ENCODE results near the gene NAXE. TPM values are rescaled to one million over a fixed set of nuclear protein-coding genes. Genes with fewer than 3 reads are reported as not detected.

The NAXE gene
- polyA plus RNA-seq, 10 donors: 23.5 to 38.4 (median 28.9) TPM

DNA sequence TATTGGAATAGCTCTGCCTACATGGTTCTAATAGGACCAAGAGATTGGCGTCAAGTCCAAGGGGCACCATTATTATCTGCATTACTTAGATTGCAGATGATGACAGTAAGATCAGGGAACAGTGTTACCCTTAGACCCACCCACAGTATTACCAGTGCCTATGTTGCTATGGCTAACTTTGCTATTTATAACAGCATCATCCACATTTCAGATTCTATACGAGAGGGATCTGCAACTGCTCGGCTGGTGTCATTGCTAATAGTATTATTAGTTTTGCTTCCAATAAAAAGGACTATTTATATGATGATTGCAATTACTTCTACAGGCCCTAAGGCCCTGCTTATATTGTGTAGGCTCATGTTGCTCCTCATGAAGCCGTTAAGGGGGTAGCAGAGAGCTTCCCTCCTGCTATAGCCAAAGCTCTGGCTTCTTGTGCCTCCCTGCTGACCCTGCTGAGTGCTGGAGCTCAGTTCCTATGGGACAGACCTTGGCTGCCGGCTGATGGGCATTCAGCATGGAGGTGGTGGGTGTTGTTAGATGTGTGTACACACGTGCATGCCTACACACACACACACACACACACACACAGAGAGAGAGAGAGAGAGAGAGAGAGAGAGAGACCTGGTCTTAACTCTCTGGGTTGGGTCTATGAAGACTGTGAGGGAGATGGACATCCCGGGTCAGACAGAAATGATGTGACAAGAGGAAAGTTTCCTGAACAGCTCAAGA is 51.6 kb downstream of the NAXE start:
- no peak for DNase-seq

DNA sequence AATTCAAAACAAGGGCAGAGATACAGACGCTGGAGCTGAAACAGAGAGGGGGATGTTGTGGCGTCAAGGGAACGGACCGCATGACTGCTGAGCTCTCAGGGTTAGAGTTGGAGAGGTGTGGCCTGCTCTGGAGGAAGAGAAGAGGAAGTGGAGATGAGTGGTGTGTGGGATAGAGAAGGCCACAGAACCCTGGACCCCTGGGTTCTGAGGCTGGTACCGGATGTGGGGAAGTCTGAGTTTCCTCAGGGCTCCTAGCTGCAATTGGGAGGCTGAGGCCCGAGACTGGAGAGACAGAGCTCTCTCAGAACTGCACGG is 52.2 kb downstream of the NAXE start:
- DNase-seq: no peak

Other genes with a start within 250 kb of the NAXE start
- under 1 TPM in 2 of 10 donors, not detected in 8; 0.15 TPM for gene RHBG, start 222.6 kb upstream of the NAXE start, polyA plus RNA-seq (ENCODE audit: insufficient read length in 10 of 10)
- gene MEF2D, start 91.0 kb upstream of the NAXE start, polyA plus RNA-seq (ENCODE audit: insufficient read length in 10 of 10): 10 to 100 TPM; 37.3 to 66.8 (median 59.9) TPM
- gene IQGAP3, start 19.2 kb upstream of the NAXE start, polyA plus RNA-seq (ENCODE audit: insufficient read length in 10 of 10): 10 to 100 TPM in 2 of 10 donors, 1 to 10 TPM in 8; 5.3 to 11.5 (median 7.3) TPM
- under 1 TPM in 8 of 10 donors, not detected in 2; 0.18 to 0.94 (median 0.40) TPM for gene TTC24, start 12.1 kb upstream of the NAXE start, polyA plus RNA-seq (ENCODE audit: insufficient read length in 10 of 10)
- gene GPATCH4, start 9.7 kb downstream of the NAXE start, polyA plus RNA-seq (ENCODE audit: insufficient read length in 10 of 10): 10 to 100 TPM; 23.4 to 36.7 (median 29.4) TPM
- gene HAPLN2, start 27.6 kb downstream of the NAXE start, polyA plus RNA-seq (ENCODE audit: insufficient read length in 10 of 10): under 1 TPM in 8 of 10 donors, not detected in 2; 0.13 to 0.98 (median 0.27) TPM
- gene BCAN, start 50.3 kb downstream of the NAXE start, polyA plus RNA-seq (ENCODE audit: insufficient read length in 10 of 10): 1 to 10 TPM; 1.7 to 5.7 (median 2.1) TPM
- gene NES, start 85.6 kb downstream of the NAXE start, polyA plus RNA-seq (ENCODE audit: insufficient read length in 10 of 10): 1,000 to 10,000 TPM in 1 of 10 donors, 100 to 1,000 TPM in 9; 584 to 1,081 (median 826) TPM
- gene CRABP2, start 113.8 kb downstream of the NAXE start, polyA plus RNA-seq (ENCODE audit: insufficient read length in 10 of 10): 100 to 1,000 TPM; 191 to 363 (median 287) TPM
- gene METTL25B, start 136.7 kb downstream of the NAXE start, polyA plus RNA-seq (ENCODE audit: insufficient read length in 10 of 10): 10 to 100 TPM; 13.7 to 27.2 (median 18.3) TPM
- 10 to 100 TPM; 20.9 to 28.4 (median 25.2) TPM for gene ISG20L2, start 137.0 kb downstream of the NAXE start, polyA plus RNA-seq (ENCODE audit: insufficient read length in 10 of 10)
- gene MRPL24, start 149.3 kb downstream of the NAXE start, polyA plus RNA-seq (ENCODE audit: insufficient read length in 10 of 10): 10 to 100 TPM; 58.4 to 72.1 (median 65.6) TPM
- 100 to 1,000 TPM; 117 to 171 (median 142) TPM for gene HDGF, start 159.9 kb downstream of the NAXE start, polyA plus RNA-seq (ENCODE audit: insufficient read length in 10 of 10)
- gene PRCC, start 175.8 kb downstream of the NAXE start, polyA plus RNA-seq (ENCODE audit: insufficient read length in 10 of 10): 10 to 100 TPM; 49.9 to 78.1 (median 64.9) TPM
- 1 to 10 TPM in 1 of 10 donors, under 1 TPM in 9; 0.24 to 1.8 (median 0.67) TPM for gene SH2D2A, start 225.1 kb downstream of the NAXE start, polyA plus RNA-seq (ENCODE audit: insufficient read length in 10 of 10)

Measured in muscle of back (tissue), 11 donors.